MG63 (cell line): ENCODE measurements around the gene ITPR2. TPM values are rescaled to one million over a fixed set of nuclear protein-coding genes. Genes with fewer than 3 reads are reported as not detected.
"Not testable (repeated sequence)": the region's sequence is repeated elsewhere in the genome, so short reads cannot be mapped to it uniquely, and the experiment has no call there.

ENCODE experiments used
- DNase-seq: peaks from one replicate; pipeline ENCODE4 v3.0.0-alpha.2; 2020
- H3K27me3 ChIP-seq: fragments of 250-450 bp; sonication (Bioruptor Pico); 2 replicates; pipeline ENCODE4 v1.5.1; 2020; ENCODE audit warnings: mild to moderate bottlenecking, moderate library complexity
- H3K36me3 ChIP-seq: fragments of 250-450 bp; sonication (Bioruptor Pico); 2 replicates; pipeline ENCODE4 v1.5.1; 2020; ENCODE audit warnings: mild to moderate bottlenecking, moderate library complexity
- H3K4me3 ChIP-seq: fragments of 250-450 bp; sonication (Bioruptor Pico); 2 replicates; pipeline ENCODE4 v1.5.1; 2020; ENCODE audit warnings: mild to moderate bottlenecking, moderate library complexity
- H3K9me3 ChIP-seq: fragments of 250-450 bp; sonication (Bioruptor Pico); 2 replicates; pipeline ENCODE4 v1.5.1; 2020; ENCODE audit warnings: mild to moderate bottlenecking, moderate library complexity
- total RNA-seq: library from RNA; depleted of rRNA; stranded (reverse); fragments of >200 nt; shearing (Covaris generic); gene quantifications from 2 replicates; pipeline ENCODE4 v1.2.3, GENCODE V29; 2014; ENCODE audit warnings: low replicate concordance

The ITPR2 gene
- total RNA-seq, 1 experiment from 2014 or later, result 4.6 TPM

DNA sequence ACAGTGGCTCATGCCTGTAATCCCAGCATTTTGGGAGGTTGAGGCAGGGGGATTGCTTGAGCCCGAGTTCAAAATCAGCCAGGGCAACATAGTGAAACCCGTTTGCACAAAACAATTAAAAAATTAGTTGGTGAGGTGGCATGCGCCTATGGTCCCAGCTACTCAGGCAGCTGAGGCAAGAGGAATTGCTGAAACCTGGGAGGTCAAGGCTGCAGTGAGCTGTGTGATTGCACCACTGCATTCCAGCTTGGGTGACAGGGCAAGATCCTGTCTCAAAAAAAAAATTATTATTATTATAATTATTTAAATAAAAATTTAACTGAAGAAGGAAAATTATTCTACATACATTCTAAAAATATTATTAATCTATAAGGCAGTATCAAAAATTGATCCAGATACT lies 164.1 kb downstream of the ITPR2 start:
- Histone ChIP-seq H3K9me3 (no peaks in the 10 kb centered on the region), H3K27me3 (0 out of 2 replicates have a peak, but pooled peaks cover 2% of the 10 kb centered on the region), H3K4me3 (no peak overlapping the region), H3K36me3 (no peaks in the 10 kb centered on the region)
- DNase-seq, result no peak

DNA sequence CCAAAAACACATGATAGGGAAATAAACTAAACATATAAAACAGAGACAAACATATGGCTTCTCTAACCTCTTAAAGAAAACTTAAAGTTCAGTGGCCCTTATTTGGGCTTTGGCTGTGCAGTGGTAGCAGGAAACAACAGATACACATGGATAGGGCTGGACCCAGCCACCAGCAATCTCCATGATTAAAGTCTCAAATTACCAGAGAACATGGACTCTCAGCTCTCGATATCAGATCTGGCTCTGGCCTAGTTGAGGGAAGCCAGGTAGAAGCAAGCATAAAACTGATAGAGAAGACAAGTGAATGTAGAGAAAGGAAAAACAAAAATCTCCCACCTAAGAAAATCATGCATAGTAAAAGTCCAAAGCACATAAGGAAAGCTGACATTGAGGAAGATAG lies 164.8 kb downstream of the ITPR2 start:
- Histone ChIP-seq H3K36me3 (no peaks in the 10 kb centered on the region), H3K9me3 (no peaks in the 10 kb centered on the region), H3K27me3 (0 out of 2 replicates have a peak, but pooled peaks cover 2% of the 10 kb centered on the region), H3K4me3 (no peak overlapping the region)
- DNase-seq, result no peak

DNA sequence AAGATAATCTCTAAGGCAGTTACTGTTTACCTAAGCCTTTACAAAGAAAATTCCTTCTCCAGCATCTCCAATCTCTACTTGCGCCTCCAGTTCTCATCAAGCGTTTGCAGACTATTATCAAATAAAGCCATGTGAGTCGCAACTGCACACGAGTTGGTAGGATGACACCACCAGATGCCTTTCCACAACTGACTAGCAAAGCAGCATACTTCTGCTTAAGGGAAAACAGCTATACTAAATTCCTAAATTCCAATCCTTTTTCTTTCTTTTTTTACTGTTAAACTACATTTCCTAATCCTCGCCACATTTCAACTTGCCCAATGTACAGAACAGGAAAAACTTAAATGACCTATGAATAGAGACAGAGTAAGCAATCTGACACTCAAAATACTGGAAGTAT lies 166.7 kb downstream of the ITPR2 start:
- H3K9me3 ChIP-seq, result no peaks in the 10 kb centered on the region
- H3K4me3 ChIP-seq, result no peak overlapping the region
- no peaks in the 10 kb centered on the region for H3K36me3 ChIP-seq
- 0 out of 2 replicates have a peak, but pooled peaks cover 2% of the 10 kb centered on the region for H3K27me3 ChIP-seq
- DNase-seq, result no peak

DNA sequence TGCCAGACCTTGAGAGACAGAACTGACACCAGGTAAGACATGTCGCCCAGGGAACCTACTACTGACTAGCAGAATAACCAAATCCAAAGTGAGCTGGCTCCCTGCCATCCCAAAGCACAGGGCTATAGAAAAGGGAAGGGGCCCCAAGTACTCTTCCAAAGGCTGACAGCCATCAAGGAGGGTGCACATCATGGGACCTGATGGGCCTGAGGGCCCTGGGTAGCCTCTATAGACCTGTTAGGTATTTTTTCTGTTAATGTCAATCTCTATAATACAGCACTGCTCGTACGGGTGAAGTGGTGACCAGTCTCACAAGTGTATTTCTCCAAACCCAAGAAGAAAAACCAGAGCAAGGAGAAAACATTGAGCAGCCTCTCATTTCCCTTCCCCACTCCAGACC lies 171.6 kb downstream of the ITPR2 start:
- Histone ChIP-seq H3K27me3 (no peaks in the 10 kb centered on the region), H3K4me3 (no peak overlapping the region), H3K36me3 (no peaks in the 10 kb centered on the region), H3K9me3 (no peaks in the 10 kb centered on the region)
- no peak for DNase-seq

DNA sequence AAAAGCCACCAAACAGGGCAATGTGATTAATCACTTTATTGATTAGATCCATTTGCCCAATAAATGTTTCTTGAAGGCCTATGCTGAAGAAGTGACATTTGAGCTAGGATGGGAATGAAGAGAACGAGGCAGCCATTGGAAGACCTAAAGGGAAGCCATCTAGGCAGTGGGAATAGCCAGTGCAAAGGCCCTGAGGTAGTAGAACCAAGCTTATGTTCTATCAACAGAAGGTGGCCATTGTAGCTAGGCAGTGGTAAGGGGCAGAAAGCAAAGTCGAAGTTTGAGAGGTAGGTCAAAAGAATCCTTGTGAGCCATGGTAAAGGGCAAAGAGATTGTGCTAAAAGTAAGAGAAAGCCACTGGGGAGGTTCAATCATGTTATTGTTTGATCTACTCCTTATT lies 173.1 kb downstream of the ITPR2 start:
- no peaks in the 10 kb centered on the region for H3K27me3 ChIP-seq
- H3K36me3 ChIP-seq, result no peaks in the 10 kb centered on the region
- H3K9me3 ChIP-seq, result no peaks in the 10 kb centered on the region
- H3K4me3 ChIP-seq, result no peak overlapping the region
- DNase-seq, result no peak

DNA sequence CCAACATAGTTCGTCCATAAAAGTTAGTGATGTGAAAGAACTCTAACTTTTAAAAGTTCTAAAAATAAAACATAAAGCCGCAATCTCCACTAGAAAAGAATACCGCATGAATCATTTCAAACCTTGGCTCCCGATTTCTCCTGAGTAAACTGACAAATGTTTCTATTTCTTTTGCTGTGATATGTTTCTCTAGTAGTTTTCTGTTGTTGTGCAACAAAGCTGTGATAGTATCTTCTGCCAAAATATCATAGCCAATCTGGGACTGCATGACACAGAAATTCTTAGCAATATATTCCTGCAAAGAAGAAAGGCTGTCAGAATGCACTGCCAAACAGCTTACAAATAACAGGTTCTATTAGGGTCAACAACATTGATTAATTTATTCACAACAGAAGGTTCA lies 174.0 kb downstream of the ITPR2 start:
- H3K9me3 ChIP-seq, result no peaks in the 10 kb centered on the region
- no peaks in the 10 kb centered on the region for H3K27me3 ChIP-seq
- H3K36me3 ChIP-seq, result no peaks in the 10 kb centered on the region
- no peak for DNase-seq
- H3K4me3 ChIP-seq, result no peak overlapping the region

DNA sequence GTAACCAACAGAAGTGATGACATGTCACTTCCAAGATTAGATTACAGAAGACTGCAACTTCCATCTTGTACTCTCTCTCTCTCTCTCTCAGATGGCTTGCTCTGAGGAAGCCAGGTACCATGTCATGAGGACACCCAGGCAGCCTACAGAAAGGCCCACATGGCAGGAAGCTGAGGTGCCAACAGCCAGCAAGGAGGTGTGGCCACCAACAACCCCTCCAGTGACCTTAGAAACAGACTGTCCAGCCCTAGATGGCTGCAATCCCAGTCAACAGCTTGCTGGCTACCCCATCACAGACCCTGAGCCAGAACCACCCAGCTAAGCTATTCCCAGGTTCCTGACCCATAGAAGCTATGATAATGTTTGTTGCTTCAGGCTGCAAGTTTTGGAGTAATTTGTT lies 178.4 kb downstream of the ITPR2 start:
- H3K27me3 ChIP-seq, result no peaks in the 10 kb centered on the region
- DNase-seq, result no peak
- no peaks in the 10 kb centered on the region for H3K9me3 ChIP-seq
- H3K36me3 ChIP-seq, result no peaks in the 10 kb centered on the region
- no peak overlapping the region for H3K4me3 ChIP-seq

GRCh38 chr12:26651566-26652188 lies 181.3 kb downstream of the ITPR2 start:
- Histone ChIP-seq H3K36me3 (no peaks in the 10 kb centered on the region; the same call in 1 of the 2 replicates), H3K4me3 (no peak overlapping the region), H3K9me3 (no peaks in the 10 kb centered on the region), H3K27me3 (no peaks in the 10 kb centered on the region)
- DNase-seq, result peak; percentile 10

DNA sequence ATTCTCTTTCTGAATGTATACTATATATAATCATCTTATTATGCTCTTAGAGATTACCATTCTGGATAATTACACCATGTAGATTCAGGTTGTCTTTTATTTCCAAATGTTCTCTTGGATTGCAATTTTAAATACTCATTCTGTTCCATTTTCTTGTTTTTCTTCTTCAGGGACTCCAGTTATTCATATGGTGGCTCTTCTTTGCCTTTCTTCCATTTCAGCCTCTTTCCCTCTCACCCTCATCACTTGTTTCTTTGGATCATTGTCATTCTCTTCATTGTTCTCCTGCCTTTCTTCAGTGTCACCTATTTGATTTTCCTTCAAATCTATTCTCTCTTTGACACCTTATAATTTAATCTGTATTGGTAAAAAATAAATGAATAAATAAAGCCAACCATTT lies 182.0 kb downstream of the ITPR2 start:
- Histone ChIP-seq H3K9me3 (no peaks in the 10 kb centered on the region), H3K36me3 (no peaks in the 10 kb centered on the region; the same call in 1 of the 2 replicates), H3K4me3 (no peak overlapping the region), H3K27me3 (no peaks in the 10 kb centered on the region)
- DNase-seq, result no peak

DNA sequence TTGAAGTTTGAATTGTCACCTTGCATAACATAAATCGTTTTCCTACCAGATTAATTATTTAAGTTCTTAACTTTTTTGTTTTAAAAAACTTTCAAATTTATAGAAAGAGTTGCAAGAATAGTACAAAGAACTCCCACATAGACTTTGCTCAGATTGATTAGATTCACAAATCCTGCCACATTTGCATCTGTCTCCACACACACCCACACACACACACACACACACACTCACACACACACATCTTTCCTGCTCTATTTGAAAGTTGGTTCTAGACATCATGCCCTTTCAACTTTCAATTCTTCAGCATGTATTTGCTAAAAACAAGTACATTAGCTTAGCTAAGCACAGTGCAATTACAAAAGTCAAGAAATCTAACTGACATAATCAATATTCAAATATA lies 184.0 kb downstream of the ITPR2 start:
- Histone ChIP-seq H3K9me3 (no peaks in the 10 kb centered on the region), H3K4me3 (no peak overlapping the region), H3K27me3 (no peaks in the 10 kb centered on the region), H3K36me3 (no peaks in the 10 kb centered on the region; the same call in 1 of the 2 replicates)
- DNase-seq, result no peak

- Histone ChIP-seq H3K36me3 (no peaks in the 10 kb centered on the region; the same call in 1 of the 2 replicates), H3K4me3 (no peak overlapping the region), H3K27me3 (no peaks in the 10 kb centered on the region), H3K9me3 (no peaks in the 10 kb centered on the region)
- peak; percentile 61 for DNase-seq
Measured at GRCh38 chr12:26648584-26648983, 184.4 kb downstream of the ITPR2 start.

- Histone ChIP-seq H3K36me3 (no peaks in the 10 kb centered on the region; the same call in 1 of the 2 replicates), H3K27me3 (no peaks in the 10 kb centered on the region), H3K9me3 (0 out of 2 replicates have a peak, but pooled peaks cover 2% of the 10 kb centered on the region), H3K4me3 (no peak overlapping the region)
- DNase-seq, result peak; percentile 9
Measured at GRCh38 chr12:26648066-26648465, 184.9 kb downstream of the ITPR2 start.

DNA sequence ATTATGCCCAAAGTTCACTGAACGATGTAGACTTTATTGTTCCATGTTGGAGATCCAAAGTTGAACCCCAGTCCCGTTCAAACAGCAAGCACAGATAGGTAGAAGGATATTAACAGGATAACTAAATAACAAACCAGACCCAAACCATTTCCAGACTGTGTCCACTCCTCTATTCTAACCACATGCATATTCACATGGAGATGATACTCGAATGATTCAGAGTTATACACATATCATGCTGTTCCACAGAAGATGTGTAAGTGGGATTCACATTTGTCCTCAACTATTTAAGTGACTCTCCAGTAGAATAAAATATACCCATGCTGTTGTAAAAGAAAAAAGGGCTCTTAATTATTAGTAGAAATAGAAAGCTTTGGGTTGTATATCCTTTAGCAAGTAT lies 185.9 kb downstream of the ITPR2 start:
- no peaks in the 10 kb centered on the region for H3K27me3 ChIP-seq
- H3K9me3 ChIP-seq, result 0 out of 2 replicates have a peak, but pooled peaks cover 2% of the 10 kb centered on the region
- no peak overlapping the region for H3K4me3 ChIP-seq
- no peaks in the 10 kb centered on the region; the same call in 1 of the 2 replicates for H3K36me3 ChIP-seq
- DNase-seq, result no peak

GRCh38 chr12:26646571-26646970 lies 186.4 kb downstream of the ITPR2 start:
- DNase-seq, result no peak
- Histone ChIP-seq H3K4me3 (no peak overlapping the region), H3K36me3 (no peaks in the 10 kb centered on the region; the same call in 1 of the 2 replicates), H3K9me3 (0 out of 2 replicates have a peak, but pooled peaks cover 2% of the 10 kb centered on the region), H3K27me3 (no peaks in the 10 kb centered on the region)

- H3K4me3 ChIP-seq, H3K36me3 ChIP-seq, DNase-seq, H3K27me3 ChIP-seq, H3K9me3 ChIP-seq: not testable (repeated sequence)
Measured at GRCh38 chr12:26644376-26644775, 188.6 kb downstream of the ITPR2 start.

DNA sequence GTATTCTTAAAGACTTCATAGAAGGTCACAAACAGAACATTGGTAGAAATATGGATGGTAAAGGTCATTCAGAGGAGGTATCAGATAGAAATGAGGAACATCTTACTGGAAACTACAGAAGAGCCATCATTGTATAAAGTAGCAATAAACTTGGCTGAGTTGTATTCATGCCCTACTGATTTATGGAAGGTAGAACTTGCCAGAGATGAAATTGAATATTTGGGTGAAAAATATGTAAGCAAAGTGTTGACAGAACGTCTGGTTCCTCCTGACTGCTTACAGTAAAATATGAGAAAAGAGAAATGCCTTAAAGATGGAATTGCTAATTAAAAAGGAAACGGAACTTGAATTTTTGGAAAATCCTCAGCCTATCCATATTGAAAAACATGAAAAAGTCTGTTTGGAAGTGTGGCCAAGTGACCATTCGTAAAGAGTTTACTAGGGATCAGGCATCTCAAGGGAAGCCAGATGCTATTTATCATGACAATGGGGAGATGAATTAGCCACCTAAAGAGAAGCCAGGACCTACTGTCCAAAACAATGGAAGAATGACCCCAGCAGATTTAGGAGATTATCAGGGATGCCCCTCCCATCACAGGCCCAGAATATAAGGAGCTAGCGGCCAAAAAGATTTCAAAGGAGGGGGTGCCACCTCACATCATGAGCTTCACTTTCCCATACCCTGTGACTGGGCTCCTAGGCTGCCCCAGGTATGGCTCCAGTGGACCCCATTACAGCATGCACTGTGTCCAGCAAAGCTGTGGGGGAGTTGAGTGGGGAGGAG lies 189.3 kb downstream of the ITPR2 start:
- DNase-seq, result no peak

DNA sequence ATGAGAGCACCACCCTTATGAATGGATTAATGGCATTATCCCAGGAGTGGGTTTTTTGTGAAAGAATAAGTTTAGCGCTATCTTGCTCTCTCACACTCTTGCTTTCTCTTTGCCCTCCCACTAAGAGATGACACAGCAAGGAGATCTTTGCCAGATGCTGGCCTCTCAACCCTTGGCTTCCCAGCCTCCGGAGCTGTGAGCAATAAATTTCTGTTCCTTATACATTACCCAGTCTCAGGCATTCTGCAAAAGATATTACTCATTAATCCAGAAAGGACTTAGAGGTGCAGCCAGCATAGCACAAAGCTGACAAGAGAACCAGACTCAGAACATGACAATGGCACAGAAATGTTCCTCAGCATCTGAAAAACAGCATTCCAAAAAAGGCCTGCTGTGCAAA lies 190.6 kb downstream of the ITPR2 start:
- DNase-seq, result peak; percentile 54

More for the DNA sequence above, 189.3 kb downstream of the ITPR2 start:
- H3K9me3 ChIP-seq, result 0 out of 2 replicates have a peak, but pooled peaks cover 2% of the 10 kb centered on the region
- no peaks in the 10 kb centered on the region; the same call in 1 of the 2 replicates for H3K36me3 ChIP-seq
- no peaks in the 10 kb centered on the region for H3K27me3 ChIP-seq
- H3K4me3 ChIP-seq, result no peak overlapping the region

More for the DNA sequence above, 190.6 kb downstream of the ITPR2 start:
- 0 out of 2 replicates have a peak, but pooled peaks cover 2% of the 10 kb centered on the region for H3K9me3 ChIP-seq
- H3K27me3 ChIP-seq, result no peaks in the 10 kb centered on the region
- H3K4me3 ChIP-seq, result no peak overlapping the region
- no peaks in the 10 kb centered on the region; the same call in 1 of the 2 replicates for H3K36me3 ChIP-seq
